ENCODE measurements around the gene SEPTIN1. TPM values are rescaled to one million over a fixed set of nuclear protein-coding genes. Genes with fewer than 3 reads are reported as not detected.
A peak's percentile ranks its signal among the peaks of the same experiment; 100 is the strongest.

Gene SEPTIN1
- total RNA-seq, 1 donor from 2014 or later: under 0.01 TPM

GRCh38 chr16:30375864-30376263 lies 6.5 kb downstream of the SEPTIN1 start:
- DNase-seq: no peak

- DNase-seq: no peak
Measured at GRCh38 chr16:30374538-30374937, 7.8 kb downstream of the SEPTIN1 start, which contains the start of gene MYL11. TSS of gene MYL11 (plus strand) at chr16:30374802. CDS start at chr16:30374858, 56 bp downstream.

GRCh38 chr16:30372725-30373124 lies 9.6 kb downstream of the SEPTIN1 start:
- DNase-seq: no peak

- DNase-seq: no peak
Measured at GRCh38 chr16:30372038-30372712, 10.2 kb downstream of the SEPTIN1 start.

- no peak for DNase-seq
Measured at GRCh38 chr16:30371248-30371816, 11.0 kb downstream of the SEPTIN1 start.

- DNase-seq: peak; percentile 100
Measured at GRCh38 chr16:30370456-30371247, 11.7 kb downstream of the SEPTIN1 start, which contains the start of gene TBC1D10B. TSS of gene TBC1D10B (minus strand) at chr16:30370494. CDS start at chr16:30370183, 311 bp downstream.

- no peak for DNase-seq
Measured at GRCh38 chr16:30369938-30370455, 12.4 kb downstream of the SEPTIN1 start.

GRCh38 chr16:30369091-30369937 lies 13.0 kb downstream of the SEPTIN1 start:
- DNase-seq: no peak

- no peak for DNase-seq
Measured at GRCh38 chr16:30368792-30369090, 13.6 kb downstream of the SEPTIN1 start.

- no peak for DNase-seq
Measured at GRCh38 chr16:30368122-30368791, 14.1 kb downstream of the SEPTIN1 start.

GRCh38 chr16:30367349-30368009 lies 14.9 kb downstream of the SEPTIN1 start:
- no peak for DNase-seq

- DNase-seq: no peak
Measured at GRCh38 chr16:30366511-30366910, 15.8 kb downstream of the SEPTIN1 start.

- no peak for DNase-seq
Measured at GRCh38 chr16:30365200-30365599, 17.2 kb downstream of the SEPTIN1 start.

- DNase-seq: no peak
Measured at GRCh38 chr16:30361180-30361579, 21.2 kb downstream of the SEPTIN1 start.

- DNase-seq: no peak
Measured at GRCh38 chr16:30359871-30360170, 22.5 kb downstream of the SEPTIN1 start.

GRCh38 chr16:30358990-30359870 lies 23.1 kb downstream of the SEPTIN1 start:
- DNase-seq: no peak

- DNase-seq: no peak
Measured at GRCh38 chr16:30358577-30358936, 23.8 kb downstream of the SEPTIN1 start.

- DNase-seq: no peak
Measured at GRCh38 chr16:30357715-30358576, 24.4 kb downstream of the SEPTIN1 start.

GRCh38 chr16:30357085-30357714 lies 25.2 kb downstream of the SEPTIN1 start:
- DNase-seq: no peak
